ENCODE results near the gene KRTAP1-5. TPM values are rescaled to one million over a fixed set of nuclear protein-coding genes. Genes with fewer than 3 reads are reported as not detected.
"Not testable (repeated sequence)": the region's sequence is repeated elsewhere in the genome, so short reads cannot be mapped to it uniquely, and the experiment has no call there.

The KRTAP1-5 gene
- total and polyA plus RNA-seq, 8 donors: not detected

DNA sequence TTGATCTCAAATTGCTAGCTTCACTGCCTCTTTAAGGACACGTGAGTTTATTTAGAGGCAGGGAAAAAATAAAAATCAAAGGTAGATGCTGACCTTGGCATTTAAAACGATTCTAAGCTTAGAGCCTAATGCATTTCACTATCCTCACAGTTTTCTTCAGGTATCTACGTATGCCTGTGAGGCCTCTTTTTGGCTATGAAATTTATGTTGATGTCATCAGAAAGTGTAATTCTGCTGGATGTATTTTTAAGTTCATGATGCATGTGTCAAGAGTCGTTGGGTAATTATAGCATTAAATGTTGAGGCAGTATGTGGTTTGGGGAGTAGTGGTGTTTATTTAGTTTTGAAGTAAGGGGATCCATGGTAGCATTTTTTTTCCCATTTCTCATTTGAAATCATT, 23.1 kb downstream of the KRTAP1-5 start:
- Histone ChIP-seq H3K4me3 (no peak overlapping the region), H3K27me3 (peaks cover 0 to 11% (median 0%) of the 10 kb centered on the region in 3 donors), H3K4me1 (no peaks in the 10 kb centered on the region), H3K27ac (no peak overlapping the region), H3K36me3 (no peaks in the 10 kb centered on the region), H3K9me3 (no peaks in the 10 kb centered on the region)
- DNase-seq: no peak
- 65 to 80% (median 70%) methylated on average over 4 of the region's 4 CpGs for WGBS, 5 donors
- intact Hi-C loops (cut with DNase I; ENCODE audit: low total_unique reads): no loop called here
- TF ChIP-seq POLR2AphosphoS5 (IDR thresholded peaks at IDR 0.05) (no peak), EP300 (IDR thresholded peaks at IDR 0.05) (no peak), POLR2A (IDR thresholded peaks at IDR 0.05) (no peak)
- TF ChIP-seq, protein P1, sequence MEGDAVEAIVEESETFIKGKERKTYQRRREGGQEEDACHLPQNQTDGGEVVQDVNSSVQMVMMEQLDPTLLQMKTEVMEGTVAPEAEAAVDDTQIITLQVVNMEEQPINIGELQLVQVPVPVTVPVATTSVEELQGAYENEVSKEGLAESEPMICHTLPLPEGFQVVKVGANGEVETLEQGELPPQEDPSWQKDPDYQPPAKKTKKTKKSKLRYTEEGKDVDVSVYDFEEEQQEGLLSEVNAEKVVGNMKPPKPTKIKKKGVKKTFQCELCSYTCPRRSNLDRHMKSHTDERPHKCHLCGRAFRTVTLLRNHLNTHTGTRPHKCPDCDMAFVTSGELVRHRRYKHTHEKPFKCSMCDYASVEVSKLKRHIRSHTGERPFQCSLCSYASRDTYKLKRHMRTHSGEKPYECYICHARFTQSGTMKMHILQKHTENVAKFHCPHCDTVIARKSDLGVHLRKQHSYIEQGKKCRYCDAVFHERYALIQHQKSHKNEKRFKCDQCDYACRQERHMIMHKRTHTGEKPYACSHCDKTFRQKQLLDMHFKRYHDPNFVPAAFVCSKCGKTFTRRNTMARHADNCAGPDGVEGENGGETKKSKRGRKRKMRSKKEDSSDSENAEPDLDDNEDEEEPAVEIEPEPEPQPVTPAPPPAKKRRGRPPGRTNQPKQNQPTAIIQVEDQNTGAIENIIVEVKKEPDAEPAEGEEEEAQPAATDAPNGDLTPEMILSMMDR (IDR thresholded peaks at IDR 0.05): no peak

- 28 to 42% (median 37%) methylated on average over 5 of the region's 5 CpGs for WGBS, 5 donors
- no peak for DNase-seq
Measured at GRCh38 chr17:41002814-41003213, 24.2 kb downstream of the KRTAP1-5 start.

DNA sequence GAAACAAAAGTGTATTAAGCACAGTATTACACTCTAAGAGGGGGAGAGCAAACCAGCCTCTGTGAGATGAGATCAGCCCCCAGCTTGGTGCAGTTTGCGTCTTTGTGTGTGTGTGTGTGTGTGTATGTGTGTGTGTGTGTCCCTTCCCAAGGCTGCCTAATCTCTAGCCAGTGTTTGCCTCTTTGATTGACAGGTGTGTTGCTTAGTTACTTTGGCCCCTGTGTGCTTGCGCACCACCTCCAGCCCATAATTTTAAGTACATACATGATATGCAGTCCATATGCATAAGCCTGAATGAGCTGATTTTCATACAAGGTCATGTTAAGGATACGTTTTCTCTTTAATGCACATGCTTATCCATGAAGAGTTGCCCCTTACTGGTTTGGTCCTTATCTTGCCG, 25.2 kb downstream of the KRTAP1-5 start:
- TF ChIP-seq POLR2A (IDR thresholded peaks at IDR 0.05) (no peak), EP300 (IDR thresholded peaks at IDR 0.05) (no peak)
- TF ChIP-seq, protein P1 (IDR thresholded peaks at IDR 0.05): no peak
- Histone ChIP-seq H3K9me3 (no peaks in the 10 kb centered on the region), H3K27ac (no peak overlapping the region), H3K27me3 (peaks cover 0 to 28% (median 0%) of the 10 kb centered on the region in 3 donors), H3K4me3 (no peak overlapping the region), H3K4me1 (no peaks in the 10 kb centered on the region), H3K36me3 (no peaks in the 10 kb centered on the region)
- DNase-seq: peak in 1 of 2 donors; percentile 34
- WGBS, 5 donors: 47 to 78% (median 72%) methylated on average over 4 of the region's 4 CpGs
- intact Hi-C loops (cut with DNase I; ENCODE audit: low total_unique reads): no loop called here

More at GRCh38 chr17:41002814-41003213, 24.2 kb downstream of the KRTAP1-5 start:
- Histone ChIP-seq H3K4me3 (no peak overlapping the region), H3K27me3 (peaks cover 0 to 18% (median 0%) of the 10 kb centered on the region in 3 donors), H3K36me3 (no peaks in the 10 kb centered on the region), H3K4me1 (no peaks in the 10 kb centered on the region), H3K9me3 (no peaks in the 10 kb centered on the region), H3K27ac (no peak overlapping the region)
- intact Hi-C loops (cut with DNase I; ENCODE audit: low total_unique reads): no loop called here
- TF ChIP-seq, protein P1 (IDR thresholded peaks at IDR 0.05): no peak
- TF ChIP-seq POLR2AphosphoS5 (IDR thresholded peaks at IDR 0.05) (no peak), EP300 (IDR thresholded peaks at IDR 0.05) (no peak), POLR2A (IDR thresholded peaks at IDR 0.05) (no peak)

DNA sequence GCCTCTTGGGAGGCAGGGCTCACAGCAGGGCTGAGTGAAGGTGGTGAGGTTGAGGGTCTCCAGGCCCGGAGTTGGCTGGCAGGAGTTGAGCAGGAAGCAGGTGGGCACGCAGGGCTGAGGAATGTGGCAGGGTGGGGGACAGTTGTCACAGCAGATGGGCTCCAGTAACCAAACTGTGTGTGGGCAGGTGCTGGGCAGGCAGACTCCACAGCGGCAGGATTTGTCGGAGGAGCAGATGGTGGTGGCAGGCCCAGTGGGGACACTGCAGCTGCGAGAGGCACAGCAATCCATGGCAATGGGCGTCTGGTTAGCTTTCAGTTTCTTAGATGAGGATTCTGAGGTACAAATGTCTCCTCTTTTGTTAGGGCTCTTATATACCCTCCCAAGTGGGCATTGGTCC, 27.4 kb downstream of the KRTAP1-5 start, which contains the start of gene KRTAP3-2:
Gene KRTAP3-2, minus strand, starts transcription at position 344 of the 400 bp plus-strand sequence. Its CDS starts 53 bp downstream, at position 291.
- peaks cover 0 to 32% (median 0%) of the 10 kb centered on the region in 3 donors for H3K27me3 ChIP-seq
- DNase-seq; H3K4me3 ChIP-seq; H3K4me1 ChIP-seq; H3K9me3 ChIP-seq; H3K27ac ChIP-seq; intact Hi-C loops (cut with DNase I; ENCODE audit: low total_unique reads); H3K36me3 ChIP-seq: not testable (repeated sequence)
- 75 to 85% (median 81%) methylated on average over 5 to 6 of the region's 6 CpGs for WGBS, 5 donors

DNA sequence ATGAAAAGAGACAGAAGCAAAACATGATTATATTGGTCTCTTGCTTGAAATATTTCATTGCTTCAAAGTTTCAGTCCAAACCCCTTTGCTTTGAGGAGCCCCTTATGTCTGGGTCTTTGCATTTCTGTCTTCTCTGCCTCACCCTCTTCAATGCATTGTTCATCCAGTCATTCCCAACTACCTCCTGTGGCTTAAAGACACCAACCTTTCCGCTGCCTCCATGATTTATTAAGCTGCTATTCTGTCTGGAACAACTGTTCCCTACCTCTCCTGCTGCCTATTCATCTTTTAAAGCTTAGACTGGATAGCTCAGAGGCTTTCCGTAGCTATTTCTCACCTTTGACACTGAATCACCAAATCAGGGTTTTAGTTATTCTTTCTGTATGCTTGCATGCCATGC, 29.6 kb downstream of the KRTAP1-5 start:
- DNase-seq: no peak
- Histone ChIP-seq H3K4me3 (no peak overlapping the region), H3K36me3 (no peaks in the 10 kb centered on the region), H3K9me3 (no peaks in the 10 kb centered on the region), H3K27ac (no peak overlapping the region), H3K4me1 (no peaks in the 10 kb centered on the region), H3K27me3 (peaks cover 0 to 39% (median 0%) of the 10 kb centered on the region in 3 donors)
- TF ChIP-seq POLR2AphosphoS5 (IDR thresholded peaks at IDR 0.05) (no peak), EP300 (IDR thresholded peaks at IDR 0.05) (no peak), POLR2A (IDR thresholded peaks at IDR 0.05) (no peak)
- TF ChIP-seq, protein P1 (IDR thresholded peaks at IDR 0.05): no peak
- 63 to 76% (median 73%) methylated on average over 2 of the region's 2 CpGs for WGBS, 5 donors
- intact Hi-C loops (cut with DNase I; ENCODE audit: low total_unique reads): no loop called here
